ENCODE data around the gene CLEC11A. TPM values are rescaled to one million over a fixed set of nuclear protein-coding genes. Genes with fewer than 3 reads are reported as not detected.

The CLEC11A gene
- total and polyA plus RNA-seq, 9 of the 15 experiments (the other 6 are each of a cell fraction or from before 2014, with no cell fraction given) = 0.39 to 43.9 (median 3.4) TPM

DNA sequence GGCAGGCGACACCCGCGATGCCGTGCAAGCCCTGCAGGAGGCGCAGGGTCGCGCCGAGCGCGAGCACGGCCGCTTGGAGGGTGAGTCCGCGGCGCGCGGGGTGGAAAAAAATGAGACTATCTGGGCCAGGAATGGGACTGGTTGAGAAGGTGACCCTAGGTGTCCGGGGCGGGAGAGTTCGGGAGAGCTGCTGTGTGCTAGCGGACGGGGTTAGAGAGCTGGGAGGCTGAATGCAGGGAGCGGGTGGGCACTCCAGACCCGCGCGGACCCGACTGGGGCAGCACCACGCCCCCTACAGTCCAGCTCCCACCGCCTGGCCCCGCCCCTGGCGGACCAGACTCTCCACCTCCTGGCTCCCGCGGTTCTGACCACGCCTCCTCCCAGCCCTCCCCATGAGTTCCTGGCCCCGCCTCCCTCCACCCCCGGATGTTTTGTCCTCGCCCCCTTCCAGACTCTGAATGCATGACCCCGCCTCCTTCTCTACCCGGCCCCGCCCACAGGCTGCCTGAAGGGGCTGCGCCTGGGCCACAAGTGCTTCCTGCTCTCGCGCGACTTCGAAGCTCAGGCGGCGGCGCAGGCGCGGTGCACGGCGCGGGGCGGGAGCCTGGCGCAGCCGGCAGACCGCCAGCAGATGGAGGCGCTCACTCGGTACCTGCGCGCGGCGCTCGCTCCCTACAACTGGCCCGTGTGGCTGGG lies 1.5 kb downstream of the CLEC11A start (continued):
- TF ChIP-seq JUND (IDR thresholded peaks at IDR 0.05; ENCODE audit: borderline replicate concordance, low read depth, low read length) (no peak), JUND (tag; IDR thresholded peaks at IDR 0.05; ENCODE audit: borderline replicate concordance, low read depth, low read length) (peak; percentile 8; the same call in 1 of the 3 replicates), POLR2A (conservative IDR thresholded peaks at IDR 0.05) (peak; percentile 86), MTF1 (CRISPR knock-in tag; IDR thresholded peaks at IDR 0.05; ENCODE audit: borderline replicate concordance) (no peak), CTCF (IDR thresholded peaks at IDR 0.05 in 2 of 3, conservative IDR thresholded peaks at IDR 0.05 in 1 of 3; ENCODE audit: insufficient read depth in 2 of 3, low read depth in 1 of 3, low read length in 3 of 3) (peak; percentile 87 to 96 (median 91)), ARID4B (CRISPR knock-in tag; IDR thresholded peaks at IDR 0.05) (no peak; the same call in 1 of the 2 replicates), BHLHE40 (IDR thresholded peaks at IDR 0.05; ENCODE audit: low read length) (peak; percentile 76), KDM2B (CRISPR knock-in tag; IDR thresholded peaks at IDR 0.05) (peak; percentile 52; the same call in 1 of the 2 replicates), NR3C1 (CRISPR knock-in tag; IDR thresholded peaks at IDR 0.05) (0 out of 2 replicates have a peak, but pooled peaks have one; percentile 52), ZNF431 (CRISPR knock-in tag; IDR thresholded peaks at IDR 0.05) (no peak), ETV5 (CRISPR knock-in tag; IDR thresholded peaks at IDR 0.05; ENCODE audit: low read depth) (peak; percentile 63), DPF2 (IDR thresholded peaks at IDR 0.05) (peak; percentile 58; the same call in 1 of the 2 replicates), TCF3 (CRISPR knock-in tag; IDR thresholded peaks at IDR 0.05) (peak; percentile 18), GMEB1 (CRISPR knock-in tag; IDR thresholded peaks at IDR 0.05) (peak; percentile 67; the same call in 1 of the 2 replicates), FOXJ3 (CRISPR knock-in tag; IDR thresholded peaks at IDR 0.05) (no peak), TEAD4 (IDR thresholded peaks at IDR 0.05; ENCODE audit: low read length) (0 out of 2 replicates have a peak, but pooled peaks have one; percentile 32), TEAD4 (CRISPR knock-in tag; IDR thresholded peaks at IDR 0.05; ENCODE audit: borderline replicate concordance) (no peak), PRMT5 (CRISPR knock-in tag; IDR thresholded peaks at IDR 0.05) (no peak)
- TF ChIP-seq, protein P1, sequence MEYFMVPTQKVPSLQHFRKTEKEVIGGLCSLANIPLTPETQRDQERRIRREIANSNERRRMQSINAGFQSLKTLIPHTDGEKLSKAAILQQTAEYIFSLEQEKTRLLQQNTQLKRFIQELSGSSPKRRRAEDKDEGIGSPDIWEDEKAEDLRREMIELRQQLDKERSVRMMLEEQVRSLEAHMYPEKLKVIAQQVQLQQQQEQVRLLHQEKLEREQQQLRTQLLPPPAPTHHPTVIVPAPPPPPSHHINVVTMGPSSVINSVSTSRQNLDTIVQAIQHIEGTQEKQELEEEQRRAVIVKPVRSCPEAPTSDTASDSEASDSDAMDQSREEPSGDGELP (CRISPR knock-in tag; IDR thresholded peaks at IDR 0.05; ENCODE audit: borderline replicate concordance) = peak; percentile 40; the same call in 1 of the 2 replicates
